ENCODE measurements around the gene CASP8. TPM values are rescaled to one million over a fixed set of nuclear protein-coding genes. Genes with fewer than 3 reads are reported as not detected.

CASP8 gene
- total and polyA plus RNA-seq, 8 donors, result 6.4 to 32.3 (median 10.7) TPM

GRCh38 chr2:201233192-201233811, 27.0 kb upstream of the CASP8 start:
- peak; percentile 87 to 93 for DNase-seq
- Histone ChIP-seq H3K4me3 (peak overlapping the region; percentile 37 to 53 (median 46)), H3K27me3 (no peaks in the 10 kb centered on the region), H3K9me3 (no peaks in the 10 kb centered on the region), H3K36me3 (peaks cover 0 to 5% (median 0%) of the 10 kb centered on the region in 4 donors), H3K4me1 (peaks cover 4 to 62% (median 35%) of the 10 kb centered on the region in 4 donors), H3K27ac (peak overlapping the region; percentile 67 to 88 (median 85))
- intact Hi-C loops (cut with DNase I; ENCODE audit: low total_unique reads), result loop anchor here (10.0 kb wide), 1 partner anchor 131 kb away; no protein-coding TSS in a partner anchor
- peak in 1 of 4 donors; percentile 28 for TF ChIP-seq POLR2A (IDR thresholded peaks at IDR 0.05)
- peak in 2 of 3 donors; percentile 79 for TF ChIP-seq POLR2AphosphoS5 (IDR thresholded peaks at IDR 0.05)
- no peak for TF ChIP-seq CTCF (IDR thresholded peaks at IDR 0.05)
- no peak for TF ChIP-seq EP300 (IDR thresholded peaks at IDR 0.05)
- 8 to 24% (median 14%) methylated on average over 8 of the region's 8 CpGs for WGBS, 5 donors

DNA sequence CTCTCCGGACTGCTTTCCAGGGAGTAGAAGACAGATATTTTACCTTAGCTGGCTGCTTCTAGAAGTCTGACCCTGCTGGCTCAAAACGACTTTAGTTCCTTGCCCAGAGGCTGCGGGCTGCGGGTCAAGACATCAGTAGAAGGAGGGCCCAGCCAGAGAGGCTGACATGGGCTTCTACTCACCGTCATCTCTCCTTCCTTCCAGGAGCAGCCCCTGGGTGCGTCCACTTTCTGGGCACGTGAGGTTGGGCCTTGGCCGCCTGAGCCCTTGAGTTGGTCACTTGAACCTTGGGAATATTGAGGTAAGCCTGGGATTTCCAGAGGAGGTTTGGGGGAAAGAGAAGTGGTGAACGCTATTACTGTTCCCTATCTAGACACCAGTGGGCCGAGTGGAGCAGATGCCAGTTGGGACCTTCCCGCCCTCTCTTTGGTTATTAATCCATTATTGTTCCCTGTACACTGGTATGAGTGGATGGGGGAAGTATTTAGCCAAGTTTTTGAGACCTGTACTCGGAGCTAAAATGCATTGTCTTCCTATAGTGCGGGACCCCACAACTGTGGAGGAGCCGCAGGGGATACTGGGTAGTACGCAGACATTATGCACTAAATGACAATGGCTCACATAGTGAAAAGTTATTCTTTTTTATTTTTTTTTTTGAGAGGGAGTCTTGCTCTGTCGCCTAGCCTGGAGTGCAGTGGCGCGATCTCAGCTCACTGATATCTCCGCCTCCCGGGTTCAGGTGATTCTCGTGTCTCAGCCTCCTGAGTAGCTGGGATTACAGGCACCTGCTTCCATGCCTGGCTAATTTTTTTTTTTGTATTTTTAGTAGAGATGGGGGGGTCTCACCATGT, 26.3 kb upstream of the CASP8 start:
- DNase-seq, result peak in 1 of 2 donors; percentile 33
- H3K4me3 ChIP-seq, result peak overlapping the region; percentile 37 to 53 (median 46)
- peaks cover 4 to 55% (median 34%) of the 10 kb centered on the region in 4 donors for H3K4me1 ChIP-seq
- TF ChIP-seq POLR2A (IDR thresholded peaks at IDR 0.05), result no peak
- no peak for TF ChIP-seq POLR2AphosphoS5 (IDR thresholded peaks at IDR 0.05)
- TF ChIP-seq CTCF (IDR thresholded peaks at IDR 0.05), result no peak
- no peak for TF ChIP-seq EP300 (IDR thresholded peaks at IDR 0.05)
- 39 to 59% (median 50%) methylated on average over 21 of the region's 21 CpGs for WGBS, 5 donors
- peak overlapping the region; percentile 67 to 88 (median 85) for H3K27ac ChIP-seq
- H3K36me3 ChIP-seq, result peaks cover 0 to 8% (median 0%) of the 10 kb centered on the region in 4 donors
- H3K9me3 ChIP-seq, result no peaks in the 10 kb centered on the region
- no peaks in the 10 kb centered on the region for H3K27me3 ChIP-seq
- intact Hi-C loops (cut with DNase I; ENCODE audit: low total_unique reads), result loop anchor here (10.0 kb wide), 1 partner anchor 131 kb away; no protein-coding TSS in a partner anchor

DNA sequence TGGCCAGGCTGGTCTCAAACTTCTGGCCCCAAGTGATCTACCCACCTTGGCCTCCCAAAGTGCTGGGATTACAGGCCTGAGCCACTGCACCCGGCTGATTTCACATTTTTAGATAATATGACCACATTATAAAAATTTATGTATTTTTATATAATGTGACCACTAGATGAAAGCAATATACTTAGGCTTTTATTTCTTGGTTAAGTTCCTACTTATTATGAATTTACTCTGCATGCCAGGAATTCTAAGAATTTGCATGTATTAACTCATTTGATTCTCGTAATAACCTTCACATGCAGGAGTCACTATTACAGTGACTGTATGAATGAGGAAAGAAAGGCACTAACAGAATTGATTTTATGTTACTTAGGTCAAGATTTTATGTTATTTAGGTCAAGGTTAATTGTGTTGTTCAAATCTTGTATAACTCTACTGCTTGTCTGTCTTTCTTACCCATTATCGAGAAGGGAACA, 25.6 kb upstream of the CASP8 start:
- Histone ChIP-seq H3K9me3 (no peaks in the 10 kb centered on the region), H3K27me3 (no peaks in the 10 kb centered on the region), H3K36me3 (peaks cover 0 to 10% (median 0%) of the 10 kb centered on the region in 4 donors), H3K4me3 (peak overlapping the region in 3 of 4 donors; percentile 40 to 53 (median 52)), H3K27ac (peak overlapping the region in 3 of 5 donors; percentile 1 to 88 (median 75)), H3K4me1 (peaks cover 4 to 55% (median 34%) of the 10 kb centered on the region in 4 donors)
- 46 to 59% (median 53%) methylated on average over 3 of the region's 3 CpGs for WGBS, 5 donors
- no peak for TF ChIP-seq EP300 (IDR thresholded peaks at IDR 0.05)
- no peak for TF ChIP-seq POLR2AphosphoS5 (IDR thresholded peaks at IDR 0.05)
- TF ChIP-seq POLR2A (IDR thresholded peaks at IDR 0.05), result no peak
- TF ChIP-seq CTCF (IDR thresholded peaks at IDR 0.05), result no peak
- DNase-seq, result no peak
- intact Hi-C loops (cut with DNase I; ENCODE audit: low total_unique reads), result loop anchor here (10.0 kb wide), 1 partner anchor 130 kb away; no protein-coding TSS in a partner anchor

Data from stomach (tissue), 9 donors.